Keratinocyte (primary cell): ENCODE results near the gene PNPLA2. TPM values are rescaled to one million over a fixed set of nuclear protein-coding genes. Genes with fewer than 3 reads are reported as not detected.

Experiments used
- DNase-seq: peaks from one replicate; pipeline ENCODE4 v3.0.0-alpha.2; 2011; ENCODE audit warnings: low read depth, missing footprints, low spot score
- FAIRE-seq: peaks from 2 replicates; lab custom pipeline; 2011; peaks lifted over from hg19 to GRCh38; lab: Jason Lieb, UNC
- H2AFZ ChIP-seq: 2 replicates; pipeline ENCODE4 v1.6.0; 2012; ENCODE audit warnings: low read length, control low read depth, inconsistent platforms; ENCODE audit not compliant: control insufficient read depth
- H3K27ac ChIP-seq: 2 replicates; pipeline ENCODE4 v1.5.1; 2011; ENCODE audit warnings: low read length; ENCODE audit not compliant: control insufficient read depth, insufficient read depth
- H3K27me3 ChIP-seq: 3 replicates; pipeline ENCODE4 v1.6.0; 2011; ENCODE audit warnings: low read length; ENCODE audit not compliant: control insufficient read depth, insufficient read depth; ENCODE audit errors: extremely low read depth
- H3K36me3 ChIP-seq, 2 experiments: 2 replicates in 1 of 2; 3 replicates in 1 of 2; pipeline ENCODE4 v1.5.1; 2011; ENCODE audit warnings: low read length in 2 of 2, mild to moderate bottlenecking in 1 of 2; ENCODE audit not compliant: control insufficient read depth in 2 of 2, insufficient read depth in 2 of 2; ENCODE audit errors: extremely low read depth in 1 of 2
- H3K4me1 ChIP-seq: 3 replicates; pipeline ENCODE4 v1.5.1; 2011; ENCODE audit warnings: low read length; ENCODE audit not compliant: control insufficient read depth, insufficient read depth; ENCODE audit errors: extremely low read depth
- H3K4me2 ChIP-seq: 3 replicates; pipeline ENCODE4 v1.6.0; 2011; ENCODE audit warnings: low read depth, low read length; ENCODE audit not compliant: control insufficient read depth, insufficient read depth; ENCODE audit errors: extremely low read depth
- H3K4me3 ChIP-seq, 3 experiments: fragments of 200-600 bp in 1 of 3; sonication (generic) in 1 of 3; 2 replicates in 2 of 3; 3 replicates in 1 of 3; pipeline ENCODE4 v1.5.1; 2011 to 2016; ENCODE audit warnings: low read length in 3 of 3, mild to moderate bottlenecking in 3 of 3, control low read depth in 2 of 3, inconsistent platforms in 1 of 3, low read depth in 1 of 3, mixed read lengths in 1 of 3, mixed run types in 1 of 3, moderate library complexity in 1 of 3; ENCODE audit not compliant: control insufficient read depth in 2 of 3, insufficient read depth in 2 of 3; ENCODE audit errors: extremely low read depth in 1 of 3
- H3K79me2 ChIP-seq: 2 replicates; pipeline ENCODE4 v1.6.0; 2012; ENCODE audit warnings: low read length; ENCODE audit not compliant: control insufficient read depth, insufficient read depth
- H3K9ac ChIP-seq: 3 replicates; pipeline ENCODE4 v1.6.0; 2011; ENCODE audit warnings: low read length; ENCODE audit not compliant: control insufficient read depth, insufficient read depth; ENCODE audit errors: extremely low read depth
- H3K9me1 ChIP-seq: 3 replicates; pipeline ENCODE4 v1.6.0; 2011; ENCODE audit warnings: low read length; ENCODE audit not compliant: control insufficient read depth, insufficient read depth; ENCODE audit errors: extremely low read depth
- H3K9me3 ChIP-seq: 2 replicates; pipeline ENCODE4 v1.5.1; 2012; ENCODE audit warnings: low read depth, low read length; ENCODE audit not compliant: control insufficient read depth
- H4K20me1 ChIP-seq: 3 replicates; pipeline ENCODE4 v1.6.0; 2011; ENCODE audit warnings: low read length; ENCODE audit not compliant: control insufficient read depth, insufficient read depth; ENCODE audit errors: extremely low read depth
- EZH2 ChIP-seq: IDR thresholded peaks from one replicate; pipeline ENCODE4 v1.6.1; 2012; ENCODE audit warnings: inconsistent platforms, mild to moderate bottlenecking, low read length, moderate library complexity
- dilution Hi-C: fragments of 300-500 bp; cut with MboI; formaldehyde crosslinking; loops from one replicate; pipeline ENCODE4 v1.7.0; 2020; ENCODE audit warnings: low sequenced_read_pairs; ENCODE audit not compliant: extremely low pct_ligation_motif_present
- polyA plus RNA-seq, 5 experiments: library from polyadenylated mRNA; depleted of rRNA in 3 of 5; stranded (reverse) in 3 of 5; stranded (forward) in 1 of 5; unstranded in 1 of 5; fragments of >200 nt; gene quantifications; 1 replicate in 1 of 5; 2 replicates in 3 of 5; 3 replicates in 1 of 5; pipeline versions ENCODE4 v1.2.1 to v1.2.3, GENCODE V29; 2011 to 2012; ENCODE audit warnings: missing spikeins in 2 of 5, low read depth in 1 of 5, low replicate concordance in 1 of 5
- TF ChIP-seq, protein P1 (sequence below), 3 experiments: IDR thresholded peaks in 1 of 3; conservative IDR thresholded peaks in 1 of 3; optimal IDR thresholded peaks in 1 of 3; 2 replicates in 2 of 3; 3 replicates in 1 of 3; pipeline versions ENCODE3 to v1.5.1; 2011; ENCODE audit warnings: low read length in 3 of 3, mild to moderate bottlenecking in 3 of 3, moderate library complexity in 2 of 3, control low read depth in 1 of 3, inconsistent platforms in 1 of 3; ENCODE audit not compliant: insufficient read depth in 2 of 3; ENCODE audit errors: extremely low read depth in 1 of 3

PNPLA2 gene
- polyA plus RNA-seq, 1 donor (not counting 4 experiments of a cell fraction or from before 2014, with no cell fraction given): 5.3 TPM

DNA sequence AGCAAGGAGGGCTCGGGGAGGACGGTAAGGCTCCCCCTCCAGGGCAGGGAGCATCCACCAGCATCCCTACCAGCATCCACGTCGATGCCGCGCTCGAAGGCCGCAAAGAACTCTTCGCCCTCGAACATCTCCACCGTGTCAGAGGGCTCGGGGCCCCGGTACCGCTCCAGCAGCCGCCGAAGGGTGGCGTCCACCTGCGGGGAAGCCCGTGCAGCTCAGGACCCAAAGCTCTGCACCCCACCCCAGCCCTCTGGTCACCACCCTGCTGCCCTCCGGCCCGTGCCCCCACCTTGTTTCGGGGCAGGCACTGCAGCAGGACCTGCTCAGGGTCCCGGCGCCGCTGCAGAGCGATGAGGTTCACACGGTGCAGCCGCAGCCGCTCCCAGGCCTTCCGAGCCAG lies 18.2 kb upstream of the PNPLA2 start:
- dilution Hi-C loops: no loop called here
- no peak for TF ChIP-seq EZH2
- TF ChIP-seq, protein P1, sequence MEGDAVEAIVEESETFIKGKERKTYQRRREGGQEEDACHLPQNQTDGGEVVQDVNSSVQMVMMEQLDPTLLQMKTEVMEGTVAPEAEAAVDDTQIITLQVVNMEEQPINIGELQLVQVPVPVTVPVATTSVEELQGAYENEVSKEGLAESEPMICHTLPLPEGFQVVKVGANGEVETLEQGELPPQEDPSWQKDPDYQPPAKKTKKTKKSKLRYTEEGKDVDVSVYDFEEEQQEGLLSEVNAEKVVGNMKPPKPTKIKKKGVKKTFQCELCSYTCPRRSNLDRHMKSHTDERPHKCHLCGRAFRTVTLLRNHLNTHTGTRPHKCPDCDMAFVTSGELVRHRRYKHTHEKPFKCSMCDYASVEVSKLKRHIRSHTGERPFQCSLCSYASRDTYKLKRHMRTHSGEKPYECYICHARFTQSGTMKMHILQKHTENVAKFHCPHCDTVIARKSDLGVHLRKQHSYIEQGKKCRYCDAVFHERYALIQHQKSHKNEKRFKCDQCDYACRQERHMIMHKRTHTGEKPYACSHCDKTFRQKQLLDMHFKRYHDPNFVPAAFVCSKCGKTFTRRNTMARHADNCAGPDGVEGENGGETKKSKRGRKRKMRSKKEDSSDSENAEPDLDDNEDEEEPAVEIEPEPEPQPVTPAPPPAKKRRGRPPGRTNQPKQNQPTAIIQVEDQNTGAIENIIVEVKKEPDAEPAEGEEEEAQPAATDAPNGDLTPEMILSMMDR (optimal IDR thresholded peaks at IDR 0.05 in 1 of 3, IDR thresholded peaks at IDR 0.05 in 1 of 3, conservative IDR thresholded peaks at IDR 0.05 in 1 of 3; ENCODE audit: extremely low read depth in 1 of 3, insufficient read depth in 2 of 3, low read length in 3 of 3): no peak

DNA sequence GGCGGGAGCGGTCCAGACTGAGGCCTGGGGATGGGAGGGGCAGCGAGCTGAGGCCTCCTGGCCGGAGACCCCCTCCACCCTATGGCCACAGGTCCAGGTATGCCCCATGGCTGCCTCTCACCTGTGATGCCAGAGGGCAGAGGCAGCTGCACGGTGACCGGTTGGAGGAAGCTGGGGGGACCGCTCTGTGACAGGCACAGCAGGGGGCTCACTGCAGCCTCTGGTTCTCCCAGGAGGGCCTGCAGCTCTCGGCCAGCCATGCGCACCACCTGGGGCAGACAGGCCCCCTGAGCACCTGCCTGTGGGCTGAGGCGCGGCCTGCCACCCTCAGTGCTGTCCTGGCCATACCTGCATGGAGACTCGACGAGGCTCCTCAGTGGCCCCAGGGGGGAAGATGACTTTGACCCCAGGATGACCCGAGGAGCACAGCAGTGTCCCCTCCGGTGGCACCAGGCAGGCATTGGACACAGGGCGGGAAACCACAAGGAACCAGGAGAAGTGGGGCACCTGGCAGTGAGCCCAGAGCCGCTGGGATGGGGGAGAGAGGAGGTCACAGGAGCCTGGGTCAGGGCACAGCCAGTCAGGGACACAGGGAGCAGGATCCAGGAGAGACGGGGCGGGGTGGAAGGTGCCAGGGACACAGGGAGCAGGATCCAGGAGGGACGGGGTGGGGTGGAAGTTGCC lies 17.5 kb upstream of the PNPLA2 start:
- TF ChIP-seq, protein P1 (optimal IDR thresholded peaks at IDR 0.05 in 1 of 3, IDR thresholded peaks at IDR 0.05 in 1 of 3, conservative IDR thresholded peaks at IDR 0.05 in 1 of 3; ENCODE audit: extremely low read depth in 1 of 3, insufficient read depth in 2 of 3, low read length in 3 of 3): no peak
- no peak for TF ChIP-seq EZH2
- no peaks in the 10 kb centered on the region for H4K20me1 ChIP-seq
- dilution Hi-C loops: no loop called here
- H3K36me3 ChIP-seq: peaks cover 0 to 17% of the 10 kb centered on the region in 2 experiments
- H3K9me1 ChIP-seq: no peaks in the 10 kb centered on the region
- H3K4me1 ChIP-seq: peaks cover 28% of the 10 kb centered on the region
- H3K27me3 ChIP-seq: no peaks in the 10 kb centered on the region
- H3K4me3 ChIP-seq: no peak overlapping the region
- H3K4me2 ChIP-seq: no peak overlapping the region
- H2AFZ ChIP-seq: no peak overlapping the region
- no peak overlapping the region for H3K27ac ChIP-seq
- no peak overlapping the region for H3K9ac ChIP-seq
- DNase-seq (no peak), FAIRE-seq (no peak)
- H3K9me3 ChIP-seq: no peaks in the 10 kb centered on the region
- no peaks in the 10 kb centered on the region for H3K79me2 ChIP-seq

More for the DNA sequence above, 18.2 kb upstream of the PNPLA2 start:
- H3K27ac ChIP-seq: no peak overlapping the region
- peaks cover 0 to 17% of the 10 kb centered on the region in 2 experiments for H3K36me3 ChIP-seq
- H3K4me1 ChIP-seq: peaks cover 26% of the 10 kb centered on the region
- no peaks in the 10 kb centered on the region for H3K9me1 ChIP-seq
- H4K20me1 ChIP-seq: no peaks in the 10 kb centered on the region
- no peaks in the 10 kb centered on the region for H3K79me2 ChIP-seq
- no peaks in the 10 kb centered on the region for H3K9me3 ChIP-seq
- H3K27me3 ChIP-seq: no peaks in the 10 kb centered on the region
- no peak overlapping the region for H3K4me3 ChIP-seq
- FAIRE-seq: no peak
- no peak overlapping the region for H3K4me2 ChIP-seq
- DNase-seq: no peak
- H3K9ac ChIP-seq: no peak overlapping the region
- no peak overlapping the region for H2AFZ ChIP-seq
